NCI-H526 treated with DMSO at 0.1 percent for 48 hours (cell line): Measurements from ENCODE around the gene ANKRD13A.
"Not testable (repeated sequence)": the region's sequence is repeated elsewhere in the genome, so short reads cannot be mapped to it uniquely, and the experiment has no call there.

Source experiments
- DNase-seq: peaks from one replicate; lab custom pipeline; 2025; lab: John Stamatoyannopoulos, UW

ANKRD13A gene

DNA sequence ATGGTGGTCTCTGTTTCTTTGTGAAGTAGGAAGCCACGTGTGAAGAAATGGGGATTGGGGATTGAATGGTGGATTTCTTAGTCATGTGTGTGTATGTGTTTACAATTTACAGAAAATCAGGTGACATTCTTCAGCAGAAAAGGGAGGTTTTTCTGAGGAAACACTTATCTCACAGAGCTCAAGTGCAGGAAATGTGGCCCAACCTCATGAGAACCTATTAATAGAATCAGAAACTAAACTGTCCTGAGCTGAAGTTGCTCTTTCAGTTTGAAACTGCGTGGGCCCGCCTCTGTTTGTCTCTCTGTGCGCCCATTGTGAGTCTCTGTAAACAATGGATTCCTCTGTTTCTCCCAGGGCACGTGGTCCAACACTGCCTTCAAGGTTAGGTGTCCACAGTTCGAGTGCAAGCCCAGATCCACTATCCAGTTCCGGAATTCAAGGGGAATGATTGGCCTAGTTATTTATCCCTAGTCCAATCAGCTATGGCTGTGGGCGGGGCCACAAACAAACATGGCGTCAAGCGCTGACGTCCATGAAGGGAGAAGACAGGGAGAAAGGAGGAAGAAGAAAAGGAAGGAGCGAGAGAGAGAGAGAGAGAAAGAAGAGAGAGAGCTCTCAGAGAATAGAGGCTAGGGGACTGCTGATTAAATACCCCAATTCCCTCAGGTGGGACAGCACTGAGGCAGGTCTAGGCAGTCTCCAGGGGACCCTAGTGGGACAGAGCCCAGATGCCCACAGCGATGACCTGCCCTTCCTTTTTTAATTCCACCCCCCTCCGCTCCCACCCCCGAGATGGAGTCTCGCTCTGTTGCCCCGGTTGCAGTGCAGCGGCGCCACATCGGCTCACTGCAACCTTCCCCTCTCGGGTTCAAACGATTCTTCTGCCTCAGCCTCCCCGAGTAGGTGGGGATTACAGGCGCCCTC, 80.5 kb downstream of the ANKRD13A start:
- DNase-seq: no peak

- no peak for DNase-seq
These were observed 81.2 kb downstream of the ANKRD13A start for GRCh38 chr12:110080410-110080809.

- DNase-seq: no peak
These were observed 85.2 kb downstream of the ANKRD13A start for GRCh38 chr12:110084314-110085015.

DNA sequence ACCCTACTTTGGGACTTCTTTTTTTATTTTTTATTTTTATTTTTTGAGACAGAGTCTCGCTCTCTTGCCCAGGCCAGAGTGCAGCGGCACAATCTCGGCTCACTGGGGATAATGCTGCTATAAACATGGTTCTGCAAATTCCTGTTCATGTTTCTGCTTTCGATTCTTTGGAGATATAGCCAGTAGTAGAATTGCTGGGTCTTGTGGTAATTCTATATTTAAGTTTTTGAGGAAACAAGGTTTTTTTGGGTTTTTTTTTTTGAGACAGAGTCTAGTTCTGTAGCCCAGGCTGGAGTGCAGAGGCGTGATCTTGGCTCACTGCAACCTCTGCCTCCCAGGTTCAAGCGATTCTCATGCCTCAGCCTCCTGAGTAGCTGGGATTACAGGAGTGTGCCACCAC, 89.0 kb downstream of the ANKRD13A start:
- not testable (repeated sequence) for DNase-seq

GRCh38 chr12:110088936-110089335, 89.7 kb downstream of the ANKRD13A start:
- no peak for DNase-seq
